Measurements from ENCODE around the gene FGFR2. TPM values are rescaled to one million over a fixed set of nuclear protein-coding genes. Genes with fewer than 3 reads are reported as not detected.

FGFR2 gene
- total RNA-seq, 1 donor from 2014 or later = 88.3 TPM

GRCh38 chr10:121601458-121601857 lies 3.2 kb upstream of the FGFR2 start:
- H3K4me3 Mint-ChIP-seq = no peak overlapping the region
- no peak overlapping the region for H3K27ac Mint-ChIP-seq
- no peaks in the 10 kb centered on the region for H3K36me3 Mint-ChIP-seq
- H3K9me3 Mint-ChIP-seq = no peaks in the 10 kb centered on the region
- peaks cover 8% of the 10 kb centered on the region for H3K27me3 Mint-ChIP-seq (ENCODE audit: low read depth)
- H3K4me1 Mint-ChIP-seq = peaks cover 28% of the 10 kb centered on the region
- TF ChIP-seq CTCF (IDR thresholded peaks at IDR 0.05; ENCODE audit: unreplicated experiment) = no peak
- DNase-seq (ENCODE audit: low spot score in 2 of 2, unreplicated experiment in 2 of 2) = no peak

- Mint-ChIP-seq H3K4me1 (peaks cover 32% of the 10 kb centered on the region), H3K27me3 (ENCODE audit: low read depth) (peaks cover 8% of the 10 kb centered on the region), H3K36me3 (no peaks in the 10 kb centered on the region), H3K4me3 (no peak overlapping the region), H3K9me3 (no peaks in the 10 kb centered on the region), H3K27ac (no peak overlapping the region)
- no peak for DNase-seq (ENCODE audit: low spot score in 2 of 2, unreplicated experiment in 2 of 2)
- TF ChIP-seq CTCF (IDR thresholded peaks at IDR 0.05; ENCODE audit: unreplicated experiment) = no peak
These were observed 2.4 kb upstream of the FGFR2 start for GRCh38 chr10:121600611-121601010.

GRCh38 chr10:121599947-121600346 lies 1.7 kb upstream of the FGFR2 start:
- Mint-ChIP-seq H3K36me3 (no peaks in the 10 kb centered on the region), H3K27ac (no peak overlapping the region), H3K4me3 (no peak overlapping the region), H3K9me3 (no peaks in the 10 kb centered on the region), H3K4me1 (peaks cover 38% of the 10 kb centered on the region), H3K27me3 (ENCODE audit: low read depth) (peaks cover 8% of the 10 kb centered on the region)
- no peak for TF ChIP-seq CTCF (IDR thresholded peaks at IDR 0.05; ENCODE audit: unreplicated experiment)
- no peak for DNase-seq (ENCODE audit: low spot score in 2 of 2, unreplicated experiment in 2 of 2)

- H3K9me3 Mint-ChIP-seq = no peaks in the 10 kb centered on the region
- peaks cover 8% of the 10 kb centered on the region for H3K27me3 Mint-ChIP-seq (ENCODE audit: low read depth)
- H3K4me1 Mint-ChIP-seq = peaks cover 58% of the 10 kb centered on the region
- DNase-seq (ENCODE audit: low spot score in 2 of 2, unreplicated experiment in 2 of 2) = peak in 1 of 2 experiments; percentile 59
- peak overlapping the region; percentile 92 for H3K4me3 Mint-ChIP-seq
- H3K36me3 Mint-ChIP-seq = peaks cover 13% of the 10 kb centered on the region
- H3K27ac Mint-ChIP-seq = peak overlapping the region; percentile 9
- no peak for TF ChIP-seq CTCF (IDR thresholded peaks at IDR 0.05; ENCODE audit: unreplicated experiment)
These were observed 561 bp downstream of the FGFR2 start for GRCh38 chr10:121597504-121598262.

GRCh38 chr10:121596689-121597503 lies 1.3 kb downstream of the FGFR2 start:
- TF ChIP-seq CTCF (IDR thresholded peaks at IDR 0.05; ENCODE audit: unreplicated experiment) = no peak
- peak overlapping the region; percentile 92 for H3K4me3 Mint-ChIP-seq
- H3K27me3 Mint-ChIP-seq (ENCODE audit: low read depth) = peaks cover 8% of the 10 kb centered on the region
- H3K36me3 Mint-ChIP-seq = peaks cover 17% of the 10 kb centered on the region
- no peaks in the 10 kb centered on the region for H3K9me3 Mint-ChIP-seq
- peak overlapping the region; percentile 96 for H3K27ac Mint-ChIP-seq
- H3K4me1 Mint-ChIP-seq = peaks cover 66% of the 10 kb centered on the region
- peak; percentile 47 to 78 for DNase-seq (ENCODE audit: low spot score in 2 of 2, unreplicated experiment in 2 of 2)
